ENCODE data around the gene CMIP.

GRCh38 chr16:81496742-81497141, 52.1 kb downstream of the CMIP start:
- TF ChIP-seq CTCF (IDR thresholded peaks at IDR 0.05; ENCODE audit: borderline replicate concordance, extremely low read depth, low read length, poor library complexity, severe bottlenecking) (no peak), EZH2 (IDR thresholded peaks at IDR 0.05; ENCODE audit: borderline replicate concordance, low read depth, low read length, severe bottlenecking) (no peak)
